HG02763 (cell line): Measurements from ENCODE around the gene NFIC.
"Not testable (repeated sequence)": the region's sequence is repeated elsewhere in the genome, so short reads cannot be mapped to it uniquely, and the experiment has no call there.

Source experiments
- ATAC-seq: cut with Tn5 transposase; IDR thresholded peaks from one replicate; pipeline ENCODE4 v1.9.1; 2021; ENCODE audit warnings: mild to moderate bottlenecking, moderate library complexity; ENCODE audit not compliant: unreplicated experiment

NFIC gene

DNA sequence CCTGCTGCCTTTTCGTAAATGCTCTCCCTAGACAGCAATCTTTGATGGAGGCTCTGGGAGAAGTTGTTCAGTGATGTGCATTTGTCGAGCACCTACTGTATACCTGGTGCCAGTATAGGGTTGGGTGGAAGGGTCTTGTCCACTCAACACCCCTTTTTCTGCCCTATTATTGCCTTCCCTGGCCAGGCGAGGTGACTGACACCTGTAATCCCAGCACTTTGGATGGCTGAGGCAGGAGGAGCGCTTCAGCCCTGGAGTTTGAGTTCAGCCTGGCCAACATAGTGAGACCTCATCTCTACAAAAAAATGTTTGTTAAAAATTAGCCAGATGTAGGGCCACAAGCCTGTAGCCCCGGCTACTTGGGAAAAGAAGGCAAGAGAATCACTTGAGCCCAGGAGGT is 49.3 kb downstream of the NFIC start:
- no peak for ATAC-seq

DNA sequence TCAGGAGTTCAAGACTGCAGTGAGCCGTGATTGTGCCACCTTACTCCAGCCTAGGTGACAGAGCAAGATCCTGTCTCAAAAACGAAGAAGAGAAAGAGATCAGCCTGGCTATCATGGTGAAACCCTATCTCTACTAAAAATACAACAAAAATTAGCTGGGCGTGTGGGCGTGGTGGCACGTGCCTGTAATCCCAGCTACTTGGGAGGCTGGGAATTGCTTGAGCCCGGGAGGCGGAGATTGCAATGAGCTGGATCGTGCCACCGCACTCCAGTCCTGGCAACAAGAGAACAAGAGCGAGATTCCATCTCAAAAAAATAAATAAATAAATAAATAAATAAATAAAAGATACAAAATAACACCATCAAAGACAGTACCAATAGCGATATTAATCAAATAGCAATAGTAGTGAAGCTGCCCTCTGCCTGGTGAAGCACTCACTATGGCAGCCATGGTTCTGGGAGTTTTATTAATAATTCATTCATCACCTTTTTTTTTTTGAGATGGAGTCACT is 53.9 kb downstream of the NFIC start:
- no peak for ATAC-seq

DNA sequence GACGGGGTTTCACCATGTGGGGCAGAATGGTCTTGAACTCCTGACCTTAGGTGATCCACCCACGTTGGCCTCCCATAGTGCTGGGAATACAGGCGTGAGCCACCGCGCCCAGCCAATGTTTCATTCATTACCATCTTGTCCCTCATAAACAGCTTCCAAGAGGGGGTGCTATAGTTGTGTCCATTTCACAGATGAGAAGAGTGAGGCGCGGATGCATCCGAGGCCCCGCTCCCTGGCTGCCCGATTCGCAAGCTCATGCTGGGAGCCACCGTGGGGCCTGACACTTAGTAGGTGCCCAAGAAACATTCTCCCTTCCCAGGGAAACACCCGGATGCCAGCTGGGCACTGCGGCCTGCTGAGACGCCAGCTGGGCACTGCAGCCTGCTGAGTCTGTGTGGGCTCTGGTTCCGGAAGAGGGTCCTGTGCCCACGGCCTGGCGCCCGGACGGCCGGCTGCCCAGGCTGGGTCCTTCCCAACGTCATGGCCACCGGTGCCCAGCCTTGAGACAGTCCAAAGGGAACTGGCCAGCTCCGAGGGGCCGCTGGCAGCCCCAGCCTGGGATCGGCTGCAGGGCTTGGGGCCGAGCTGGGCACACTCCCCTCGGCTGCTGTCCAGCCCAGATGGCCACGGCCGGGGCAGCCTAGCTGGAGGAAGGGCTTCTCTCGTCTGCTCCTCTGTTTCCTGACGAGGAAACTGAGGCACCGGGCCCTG is 54.7 kb downstream of the NFIC start:
- no peak for ATAC-seq

DNA sequence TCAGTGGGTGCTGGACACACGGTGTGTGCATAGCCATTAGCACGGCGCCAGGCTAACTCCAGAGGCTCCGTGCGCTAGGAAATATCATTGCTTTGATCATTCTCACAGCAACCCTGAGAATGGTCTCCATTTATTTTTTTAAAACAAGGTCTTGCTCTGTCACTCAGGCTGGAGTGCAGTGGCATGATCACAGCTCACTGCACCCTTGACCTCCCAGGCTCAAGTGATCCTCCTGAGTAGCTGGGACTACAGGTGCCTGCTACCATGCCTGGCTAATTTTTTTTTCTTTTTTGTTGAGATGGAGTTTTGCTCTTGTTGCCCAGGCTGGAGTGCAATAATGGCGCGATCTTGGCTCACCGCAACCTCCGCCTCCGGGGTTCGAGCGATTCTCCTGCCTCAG is 55.3 kb downstream of the NFIC start:
- not testable (repeated sequence) for ATAC-seq

DNA sequence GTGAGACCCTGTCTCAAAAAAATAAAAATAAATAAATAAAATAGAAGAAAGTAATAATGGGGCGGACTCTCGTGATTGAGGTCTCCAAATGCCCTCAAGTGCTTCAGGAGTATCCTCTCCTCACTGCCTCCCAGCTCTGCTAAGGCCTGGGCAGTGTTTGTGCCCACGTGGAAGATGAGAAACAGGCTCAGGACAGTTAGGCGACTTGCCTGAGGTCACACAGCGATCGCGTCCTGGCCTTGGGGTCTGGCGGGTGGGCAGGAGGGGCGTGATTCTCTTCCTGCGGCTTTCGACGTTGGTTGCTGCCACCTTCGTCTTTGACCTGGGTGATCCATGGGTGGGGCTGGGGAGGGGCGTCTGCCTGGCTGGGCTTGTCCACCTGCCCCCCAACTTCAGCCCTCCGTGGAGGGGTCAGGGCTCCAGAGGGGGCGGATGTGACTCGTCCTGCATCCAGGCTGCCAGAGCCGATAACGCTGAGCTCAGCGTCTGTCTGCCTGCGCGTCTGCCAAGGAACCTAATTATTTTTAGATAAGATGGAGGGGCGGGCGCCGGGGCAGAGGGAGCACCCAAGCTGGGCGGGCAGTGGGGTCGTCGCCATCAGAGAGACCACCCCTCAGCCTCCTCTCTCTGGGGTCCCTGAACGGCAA is 56.9 kb downstream of the NFIC start:
- ATAC-seq = no peak

DNA sequence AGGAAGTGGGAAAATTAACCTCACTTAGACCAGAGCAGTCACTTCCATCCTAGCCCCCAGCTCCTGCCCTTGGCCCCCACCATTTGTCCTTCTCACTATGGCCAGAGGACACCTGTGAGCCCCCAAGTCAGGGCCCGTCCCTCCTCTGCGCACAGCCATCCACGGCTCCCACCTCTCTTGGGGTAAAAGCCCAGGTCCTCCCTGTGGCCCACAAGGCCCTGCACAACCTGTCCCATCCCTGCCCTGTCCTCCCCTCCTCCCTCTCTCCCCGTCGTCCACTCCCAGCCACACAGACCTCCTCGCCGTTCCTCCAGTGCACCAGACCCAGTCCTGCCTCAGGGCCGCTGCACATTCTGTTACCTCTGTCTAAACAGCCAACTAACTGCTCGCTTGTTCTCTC is 60.0 kb downstream of the NFIC start:
- no peak for ATAC-seq

DNA sequence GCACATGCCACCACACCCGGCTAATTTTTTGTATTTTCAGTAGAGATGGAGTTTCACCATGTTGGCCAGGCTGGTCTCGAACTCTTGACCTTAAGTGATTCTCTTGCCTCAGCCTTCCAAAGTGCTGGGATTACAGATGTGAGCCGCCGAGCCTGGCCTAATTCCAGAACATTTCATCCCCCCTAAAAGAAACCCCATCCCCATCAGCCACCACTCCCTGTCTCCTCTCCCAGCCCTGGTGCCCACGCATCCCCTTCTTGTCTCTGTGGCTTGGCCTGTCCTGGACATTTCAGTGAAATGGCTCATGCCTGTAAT is 63.9 kb downstream of the NFIC start:
- not testable (repeated sequence) for ATAC-seq

DNA sequence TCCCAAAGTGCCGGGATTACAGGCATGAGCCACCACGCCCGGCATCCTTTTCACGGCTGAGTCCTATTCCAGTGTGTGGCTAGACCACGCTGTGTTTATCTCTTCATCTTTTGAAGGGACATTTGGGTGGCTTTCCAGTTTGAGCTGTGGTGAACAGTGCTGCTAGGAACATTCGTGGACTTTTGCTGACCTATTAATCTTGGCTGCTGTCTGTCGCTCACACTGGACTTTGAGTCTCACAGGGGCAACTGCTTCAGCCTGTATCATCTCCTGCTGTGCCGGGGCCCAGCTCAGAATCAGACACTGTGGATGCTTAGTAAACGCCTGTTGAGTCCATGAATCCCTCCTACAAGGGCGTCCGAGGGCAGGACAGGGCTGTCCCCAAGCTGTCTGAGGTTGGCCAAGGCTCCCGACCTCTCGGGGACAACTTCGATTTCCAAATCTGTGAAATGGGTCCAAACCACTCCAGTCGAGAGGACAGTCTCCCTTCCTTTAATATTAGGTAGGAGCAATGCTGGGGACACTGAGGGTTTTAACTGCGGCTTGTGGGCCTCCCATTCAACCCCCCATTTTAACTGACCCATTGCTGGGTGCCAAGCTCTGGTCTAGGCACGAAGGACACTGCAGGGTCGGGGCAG is 65.5 kb downstream of the NFIC start:
- no peak for ATAC-seq

DNA sequence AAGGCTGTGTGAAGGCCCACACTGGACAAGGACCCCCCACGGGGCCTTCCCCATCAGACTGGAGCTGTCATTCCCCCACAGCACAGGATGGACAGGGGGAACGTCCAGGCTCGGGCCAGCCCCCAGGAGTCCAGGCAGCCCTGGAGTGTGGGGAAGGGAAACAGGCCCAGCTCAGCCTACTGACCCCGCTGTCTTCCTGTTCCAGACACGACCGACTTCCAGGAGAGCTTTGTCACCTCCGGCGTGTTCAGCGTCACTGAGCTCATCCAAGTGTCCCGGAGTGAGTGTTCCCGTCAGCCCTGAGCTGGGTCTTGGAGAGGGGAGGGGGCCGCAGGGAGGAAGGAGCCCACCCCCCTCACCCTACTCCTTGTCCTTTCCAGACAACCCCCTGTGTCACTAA is 66.9 kb downstream of the NFIC start:
- ATAC-seq = no peak

DNA sequence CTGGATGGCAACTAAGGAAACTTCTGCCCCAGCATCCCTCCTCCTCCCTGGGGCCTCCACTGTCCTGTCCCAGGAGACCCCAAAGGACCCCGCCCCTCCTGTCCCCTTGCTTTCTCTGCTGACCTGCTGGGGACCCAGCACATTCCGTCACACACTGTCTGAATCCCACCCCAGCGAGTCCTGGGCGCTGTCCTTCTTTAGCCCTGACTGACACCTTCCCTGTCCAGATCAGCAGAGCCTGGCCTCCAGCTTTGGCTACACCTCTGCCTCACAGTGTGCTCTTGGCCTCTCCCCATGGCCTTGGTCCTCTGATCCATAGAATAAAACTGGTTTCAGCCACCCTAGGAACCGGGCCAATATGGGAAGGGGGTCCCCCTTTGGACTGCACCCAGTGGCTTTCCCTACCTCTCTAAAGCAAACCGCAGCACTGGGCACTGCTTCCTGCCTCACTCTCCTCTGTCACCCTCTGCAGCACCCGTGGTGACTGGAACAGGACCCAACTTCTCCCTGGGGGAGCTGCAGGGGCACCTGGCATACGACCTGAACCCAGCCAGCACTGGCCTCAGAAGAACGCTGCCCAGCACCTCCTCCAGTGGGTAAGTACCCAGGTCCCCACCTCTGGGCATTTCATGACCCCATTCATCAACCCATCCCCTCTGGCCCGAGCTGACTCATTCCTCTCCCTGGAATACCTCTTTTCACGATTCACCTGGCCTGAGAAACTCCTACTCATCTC is 67.6 kb downstream of the NFIC start:
- no peak for ATAC-seq

DNA sequence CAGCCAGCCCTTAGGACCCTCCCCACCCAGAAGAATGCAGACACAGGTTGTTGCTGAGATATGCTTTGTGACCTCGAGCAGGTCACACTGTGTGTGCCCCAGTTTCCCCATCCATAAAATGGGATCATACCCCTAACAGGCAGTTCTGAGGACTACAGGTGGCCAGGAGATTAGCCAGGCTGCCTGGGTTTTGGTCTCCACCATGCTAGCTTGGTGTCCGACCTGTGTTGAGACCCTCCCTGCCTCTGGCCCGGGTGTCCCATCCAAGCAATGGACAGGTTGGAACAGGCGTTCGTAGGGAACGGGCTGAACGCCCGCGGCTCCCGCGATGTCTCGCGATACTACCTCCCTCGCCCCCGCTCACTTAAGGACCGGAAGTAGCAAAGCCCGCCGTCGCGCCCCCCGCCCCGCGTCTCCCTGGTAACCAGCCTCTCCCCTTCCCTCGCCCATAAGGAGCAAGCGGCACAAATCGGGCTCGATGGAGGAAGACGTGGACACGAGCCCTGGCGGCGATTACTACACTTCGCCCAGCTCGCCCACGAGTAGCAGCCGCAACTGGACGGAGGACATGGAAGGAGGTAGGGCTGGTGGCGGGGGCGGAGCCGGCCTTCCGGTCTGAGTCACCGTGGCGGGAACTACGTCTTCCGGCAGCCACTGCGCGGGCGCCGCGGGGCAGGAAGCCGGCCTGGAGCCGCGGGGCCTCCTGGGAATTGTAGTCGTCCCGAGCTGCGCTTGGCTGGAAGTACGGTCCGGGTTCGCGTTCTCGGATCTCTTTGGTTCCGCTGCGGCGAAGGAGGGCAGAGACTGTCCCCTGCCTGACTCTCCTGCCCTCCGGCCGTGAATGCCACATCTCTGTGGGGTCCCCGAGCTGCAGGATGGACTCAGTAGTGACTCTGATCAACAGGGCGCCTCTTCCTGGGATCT is 68.5 kb downstream of the NFIC start:
- ATAC-seq = peak; percentile 89

DNA sequence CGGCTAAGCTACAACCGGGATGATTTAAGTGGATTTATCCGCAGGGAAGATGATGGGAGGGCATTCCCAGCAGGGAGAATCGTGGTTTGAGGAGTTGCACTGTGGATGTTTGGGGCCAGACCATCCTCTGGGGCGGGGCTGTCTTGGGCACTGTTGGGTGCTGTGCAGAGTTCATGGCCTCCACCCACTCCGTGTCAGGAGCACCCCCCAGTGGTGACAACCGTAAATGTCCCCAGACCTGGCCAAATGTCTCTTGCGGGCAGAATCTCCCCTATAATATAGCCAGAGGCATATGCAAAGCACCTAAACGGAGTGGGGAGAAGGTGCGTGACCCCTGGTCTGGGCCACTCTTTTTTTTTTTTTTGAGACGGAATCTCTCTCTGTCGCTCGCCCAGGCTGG is 73.7 kb downstream of the NFIC start:
- ATAC-seq = no peak

DNA sequence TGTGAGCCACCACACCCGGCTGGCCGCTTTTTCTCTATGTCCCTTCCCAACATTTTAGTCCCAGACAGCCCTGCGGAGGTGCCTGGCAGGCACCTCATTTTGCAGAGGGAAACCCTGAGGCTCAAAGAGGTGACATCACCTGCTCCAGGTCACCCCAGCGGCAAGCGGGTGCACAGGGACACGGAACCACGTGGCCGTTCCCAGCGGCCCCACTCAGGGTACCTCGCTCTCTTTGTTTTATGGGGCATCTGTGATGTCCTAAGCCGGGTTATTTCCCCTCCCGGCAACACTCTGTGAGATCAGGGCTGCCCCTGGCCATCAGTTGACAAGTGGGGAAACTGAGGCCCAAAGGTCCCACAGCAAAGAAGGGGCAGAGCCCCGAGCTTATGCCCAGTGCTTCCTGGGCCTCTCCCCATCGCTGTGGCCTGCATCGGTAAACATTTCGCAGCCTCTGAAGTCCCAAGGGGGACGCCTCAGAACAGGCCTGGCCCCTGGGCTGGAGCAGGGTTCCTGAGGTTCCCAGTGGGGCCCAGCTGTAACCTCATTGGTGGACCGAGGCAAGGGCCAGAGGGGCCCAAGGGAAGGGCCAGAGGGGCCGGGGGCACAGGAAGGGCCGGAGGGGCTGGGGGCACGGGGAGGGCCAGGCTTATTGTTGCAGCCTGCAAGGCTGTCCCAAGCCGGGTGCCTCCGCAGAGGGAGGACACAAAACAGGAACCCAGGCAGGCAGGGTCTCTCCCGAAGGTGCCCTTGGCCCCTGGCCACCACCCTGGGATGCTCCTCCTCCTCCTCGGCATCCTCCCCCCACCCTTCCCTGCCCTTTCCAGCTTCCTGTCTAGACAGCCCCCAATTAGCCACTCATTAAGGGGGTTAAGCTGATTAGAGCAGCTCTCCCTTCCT is 75.0 kb downstream of the NFIC start:
- no peak for ATAC-seq

DNA sequence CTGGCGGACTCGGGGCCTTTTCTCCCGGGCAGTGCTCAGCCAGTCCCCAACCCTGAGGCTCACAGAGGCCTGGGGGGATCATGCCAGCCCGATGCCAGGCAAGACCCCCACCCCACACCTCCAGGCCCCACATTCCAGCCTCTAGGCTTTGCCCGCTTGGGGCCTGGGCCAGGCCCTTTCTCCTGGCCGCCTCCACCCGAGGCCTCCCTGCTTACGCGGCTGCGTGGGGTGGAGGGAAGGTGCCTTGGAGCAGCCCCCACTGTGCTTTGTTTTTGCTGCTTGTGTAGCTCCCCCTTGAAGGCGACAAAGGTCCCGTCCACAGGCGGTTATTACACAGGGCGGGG is 75.6 kb downstream of the NFIC start:
- ATAC-seq = no peak

DNA sequence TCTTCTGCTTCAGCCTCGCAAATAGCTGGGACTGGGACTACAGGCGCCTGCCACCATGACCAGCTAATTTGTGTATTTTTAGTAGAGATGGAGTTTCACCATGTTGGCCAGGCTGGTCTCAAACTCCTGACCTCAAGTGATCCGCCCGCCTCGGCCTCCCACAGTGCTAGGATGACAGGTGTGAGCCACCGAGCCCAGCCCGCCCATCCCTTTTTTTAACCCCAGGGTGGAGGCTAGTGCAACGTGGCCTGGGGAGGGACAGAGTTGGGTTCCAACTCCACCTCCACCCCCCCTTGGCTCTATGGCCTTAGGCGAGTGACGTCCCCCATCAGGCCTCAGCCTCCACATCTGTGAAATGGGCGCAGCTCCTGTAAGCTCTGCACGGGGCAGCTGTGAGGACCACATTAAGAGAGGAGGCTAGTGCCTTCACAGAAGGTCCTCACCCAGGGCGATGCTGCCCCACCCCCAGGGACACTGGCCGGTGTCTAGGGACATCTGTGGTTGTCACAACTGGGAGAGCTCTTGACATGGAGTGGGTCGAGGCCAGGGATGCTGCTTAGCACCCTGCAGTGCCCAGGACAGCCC is 76.2 kb downstream of the NFIC start:
- no peak for ATAC-seq

DNA sequence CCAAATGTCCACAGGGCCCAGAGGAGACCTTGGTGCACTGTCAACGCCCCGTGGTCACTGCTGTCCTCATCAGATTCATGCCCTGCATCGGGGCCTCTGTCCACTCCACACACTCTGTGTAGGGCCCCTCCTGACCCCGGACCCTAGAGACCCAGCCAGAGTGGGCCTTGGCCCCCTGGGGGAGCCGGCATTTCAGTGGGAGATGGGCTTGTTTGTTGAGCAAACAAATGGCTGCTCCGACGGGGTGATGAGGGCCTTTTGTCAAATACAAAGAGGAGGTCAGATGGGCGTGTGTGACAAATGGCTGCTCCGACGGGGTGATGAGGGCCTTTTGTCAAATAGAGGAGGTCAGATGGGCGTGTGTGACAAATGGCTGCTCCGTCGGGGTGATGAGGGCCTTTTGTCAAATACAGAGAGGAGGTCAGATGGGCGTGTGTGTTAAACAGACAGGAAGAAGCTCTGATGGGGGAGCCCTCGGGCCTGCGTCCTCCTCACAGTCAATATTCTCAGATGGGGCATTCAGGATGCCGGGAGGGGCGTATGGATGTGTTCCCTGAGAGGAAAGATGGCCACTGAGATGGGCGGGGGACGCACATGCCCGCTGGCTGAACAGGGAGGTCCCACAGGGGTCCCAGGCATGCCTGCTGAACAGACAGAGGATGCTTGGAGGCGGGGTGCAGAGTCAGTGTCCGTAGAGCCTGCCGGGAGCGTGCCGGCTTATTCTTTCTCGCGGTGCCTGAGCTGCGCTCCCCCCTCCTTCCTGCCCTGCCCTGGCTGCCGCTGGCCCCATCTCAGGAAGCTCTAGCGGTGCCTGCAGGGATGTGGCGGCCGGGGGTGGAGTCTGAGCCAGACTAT is 77.7 kb downstream of the NFIC start:
- ATAC-seq = no peak

DNA sequence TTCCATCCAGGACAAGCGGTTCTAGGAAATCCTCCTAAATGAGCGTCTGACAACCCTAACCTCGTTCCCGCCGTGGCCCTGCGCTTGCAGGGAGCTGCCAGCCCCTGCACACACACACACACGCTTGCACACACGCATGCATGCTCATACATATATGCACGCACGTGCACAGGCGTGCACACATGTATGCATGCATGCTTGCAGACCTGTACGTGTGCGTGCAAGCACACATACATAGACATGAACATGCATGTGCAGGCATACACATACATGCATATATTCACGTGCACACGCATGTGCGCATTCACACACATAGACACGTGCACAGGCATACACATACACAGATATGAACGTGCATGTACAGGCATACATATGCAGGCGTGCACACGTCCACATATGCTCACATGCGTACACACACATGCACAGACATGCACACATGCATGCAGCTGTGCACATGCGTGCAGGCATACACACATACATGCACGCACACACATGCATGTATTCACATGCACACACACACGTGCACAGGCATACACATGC is 78.4 kb downstream of the NFIC start:
- ATAC-seq = no peak

DNA sequence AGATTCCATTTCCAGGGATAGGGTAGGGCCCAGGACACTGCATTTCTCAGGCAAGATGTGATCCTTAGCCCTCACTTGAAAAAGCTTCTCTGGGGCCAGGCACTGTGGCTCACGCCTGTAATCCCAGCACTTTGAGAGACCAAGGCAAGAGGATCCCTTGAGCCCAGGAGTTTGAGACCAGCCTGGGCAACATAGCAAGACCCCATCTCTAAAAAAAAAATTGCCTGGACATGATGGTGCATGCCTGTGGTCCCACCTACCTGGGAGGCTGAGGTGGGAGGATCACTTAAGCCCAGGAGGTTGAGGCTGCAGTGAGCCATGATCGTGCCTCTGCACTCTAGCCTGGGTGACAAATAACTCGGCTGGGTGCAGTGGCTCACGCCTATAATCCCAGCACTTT is 80.3 kb downstream of the NFIC start:
- not testable (repeated sequence) for ATAC-seq
